Measurements from ENCODE around the gene PRRT1B.

- no peak for TF ChIP-seq POLR2A (IDR thresholded peaks at IDR 0.05; ENCODE audit: low read depth, low read length)
- TF ChIP-seq CTCF (conservative IDR thresholded peaks at IDR 0.05; ENCODE audit: low read depth, low read length) = no peak
- no peak for TF ChIP-seq RAD21 (IDR thresholded peaks at IDR 0.05; ENCODE audit: low read length)
- TF ChIP-seq RCOR1 (IDR thresholded peaks at IDR 0.05; ENCODE audit: insufficient replicate concordance, low read length) = no peak
- TF ChIP-seq RFX5 (IDR thresholded peaks at IDR 0.05; ENCODE audit: low read depth, low read length) = no peak
Measured at GRCh38 chr9:131546336-131547084, 1.2 kb downstream of the PRRT1B start.

Data from IMR-90 (cell line).